T-cell (primary cell): ENCODE results near the gene IL13. TPM values are rescaled to one million over a fixed set of nuclear protein-coding genes. Genes with fewer than 3 reads are reported as not detected.

Source experiments
- ATAC-seq, 4 experiments: fragments of 200-7000 bp in 3 of 4; fragments of 150-1000 bp in 1 of 4; cut with Tn5 transposase; replicated peaks in 1 of 4; 1 replicate in 3 of 4; 2 replicates in 1 of 4; pipeline ENCODE4 v1.10.0; 2021; ENCODE audit warnings: moderate library complexity in 3 of 4, mild to moderate bottlenecking in 2 of 4, moderate number of reproducible peaks in 1 of 4
- CTCF ChIA-PET, 2 donors: fragments of 300-600 bp; sonication (Branson Sonifier 250); formaldehyde crosslinking; loops; one replicate each; lab custom pipeline; 2022; ENCODE audit warnings: antibody characterized with exemption in 2 of 2; lab: Charles Lee
- POLR2A ChIA-PET, 2 donors: fragments of 300-600 bp; sonication (Branson Sonifier 250); formaldehyde crosslinking; loops; one replicate each; lab custom pipeline; 2022; ENCODE audit warnings: antibody characterized with exemption in 2 of 2; lab: Charles Lee
- DNase-seq, 35 experiments: peaks; one replicate each; pipeline versions ENCODE4 v3.0.0 to v3.0.0-alpha.2; 2013 to 2023
- H3K27ac ChIP-seq: one replicate; pipeline ENCODE4 v1.5.1; 2013; ENCODE audit warnings: low read length
- H3K27me3 ChIP-seq, 2 experiments: replicated peaks in 1 of 2; 1 replicate in 1 of 2; 2 replicates in 1 of 2; pipeline versions ENCODE4 v1.6.1 to v1.7.0; 2013; ENCODE audit warnings: low read length in 1 of 2, mixed read lengths in 1 of 2; ENCODE audit not compliant: control insufficient read depth in 2 of 2, insufficient read depth in 2 of 2; ENCODE audit errors: extremely low read depth in 1 of 2
- H3K36me3 ChIP-seq, 2 donors: 1 replicate in 1 of 2; 2 replicates in 1 of 2; pipeline versions ENCODE4 v1.6.1 to v1.7.0; 2013; ENCODE audit warnings: low read length in 1 of 2; ENCODE audit not compliant: control insufficient read depth in 2 of 2, insufficient read depth in 1 of 2; ENCODE audit errors: extremely low read depth in 1 of 2
- H3K4me1 ChIP-seq, 2 experiments: 1 replicate in 1 of 2; 2 replicates in 1 of 2; pipeline versions ENCODE4 v1.6.1 to v1.7.0; 2013; ENCODE audit warnings: low read length in 2 of 2, mixed read lengths in 1 of 2; ENCODE audit not compliant: insufficient read depth in 2 of 2, control insufficient read depth in 1 of 2; ENCODE audit errors: extremely low read depth in 1 of 2
- H3K4me3 ChIP-seq, 2 donors: 1 replicate in 1 of 2; 2 replicates in 1 of 2; pipeline versions ENCODE4 v1.5.1 to v1.7.0; 2013; ENCODE audit warnings: mild to moderate bottlenecking in 2 of 2, low read length in 1 of 2, moderate library complexity in 1 of 2; ENCODE audit not compliant: control insufficient read depth in 1 of 2; ENCODE audit errors: extremely low read depth in 1 of 2
- H3K9me3 ChIP-seq: 2 replicates; pipeline ENCODE4 v1.7.0; 2013
- H3K27ac Mint-ChIP-seq, 2 donors: one replicate each; pipeline ENCODE4 v1.8.0; 2020 to 2021; ENCODE audit warnings: mild to moderate bottlenecking in 2 of 2, mixed read lengths in 2 of 2
- H3K27me3 Mint-ChIP-seq, 2 donors: one replicate each; pipeline ENCODE4 v1.8.0; 2021 to 2022; ENCODE audit warnings: mixed read lengths in 2 of 2
- H3K36me3 Mint-ChIP-seq: one replicate; pipeline ENCODE4 v1.8.0; 2021; ENCODE audit warnings: mixed read lengths
- H3K4me1 Mint-ChIP-seq, 3 donors: one replicate each; pipeline ENCODE4 v1.8.0; 2020 to 2022; ENCODE audit warnings: mixed read lengths in 3 of 3, mild to moderate bottlenecking in 1 of 3
- H3K4me3 Mint-ChIP-seq, 3 donors: one replicate each; pipeline ENCODE4 v1.8.0; 2020 to 2022; ENCODE audit warnings: mild to moderate bottlenecking in 3 of 3, mixed read lengths in 3 of 3, moderate library complexity in 3 of 3
- H3K9me3 Mint-ChIP-seq, 3 donors: one replicate each; pipeline ENCODE4 v1.8.0; 2020 to 2022; ENCODE audit warnings: mixed read lengths in 3 of 3
- WGBS: methylation state at CpG from one replicate; pipeline ENCODE4 v1.1.5; 2013; ENCODE audit warnings: missing lambda C conversion rate; ENCODE audit not compliant: insufficient coverage; 5-methylcytosine and 5-hydroxymethylcytosine counted together
- total RNA-seq, 35 experiments: library from RNA in 6 of 35; stranded (reverse) in 6 of 35; fragments of 120-200 nt in 1 of 35; gene quantifications; one replicate each; pipeline versions ENCODE4 v1.2.1 to v1.2.4 and lab custom pipeline; 2013 to 2026

IL13 gene
- total RNA-seq, 5 donors from 2014 or later (not counting 1 experiment from before 2014, with no cell fraction given) = 0.30 to 1.9 (median 0.44) TPM

- ATAC-seq = no peak
- 95% methylated on average over 5 of the region's 15 CpGs for WGBS
These were observed 19.9 kb downstream of the IL13 start for GRCh38 chr5:132677682-132678400.

GRCh38 chr5:132678735-132679134, 20.8 kb downstream of the IL13 start:
- ATAC-seq (no peak), DNase-seq (no peak)
- Mint-ChIP-seq H3K4me1 (peaks cover 0 to 19% (median 0%) of the 10 kb centered on the region in 3 donors), H3K27me3 (no peaks in the 10 kb centered on the region), H3K36me3 (no peaks in the 10 kb centered on the region), H3K4me3 (no peak overlapping the region), H3K9me3 (no peaks in the 10 kb centered on the region), H3K27ac (peak overlapping the region in 1 of 2 donors; percentile 5)
- Histone ChIP-seq H3K27ac (no peak overlapping the region), H3K4me1 (peaks cover 0 to 11% of the 10 kb centered on the region in 2 experiments), H3K36me3 (no peaks in the 10 kb centered on the region), H3K27me3 (no peaks in the 10 kb centered on the region), H3K9me3 (no peaks in the 10 kb centered on the region), H3K4me3 (no peak overlapping the region)
- POLR2A ChIA-PET = no interaction called here
- CTCF ChIA-PET = no interaction called here
- 100% methylated on average over 1 of the region's 1 CpG for WGBS

More at GRCh38 chr5:132677682-132678400, 19.9 kb downstream of the IL13 start:
- Histone ChIP-seq H3K27ac (no peak overlapping the region), H3K36me3 (no peaks in the 10 kb centered on the region), H3K27me3 (no peaks in the 10 kb centered on the region), H3K4me3 (no peak overlapping the region), H3K4me1 (peaks cover 0 to 11% of the 10 kb centered on the region in 2 experiments), H3K9me3 (no peaks in the 10 kb centered on the region)
- Mint-ChIP-seq H3K27me3 (no peaks in the 10 kb centered on the region), H3K9me3 (no peaks in the 10 kb centered on the region), H3K4me1 (peaks cover 0 to 22% (median 0%) of the 10 kb centered on the region in 3 donors), H3K27ac (no peak overlapping the region), H3K4me3 (no peak overlapping the region), H3K36me3 (no peaks in the 10 kb centered on the region)
- ChIA-PET POLR2A (no interaction called here), CTCF (no interaction called here)
- DNase-seq = no peak

- POLR2A ChIA-PET = no interaction called here
- WGBS = 100% methylated on average over 5 of the region's 7 CpGs
- no peaks in the 10 kb centered on the region for H3K27me3 Mint-ChIP-seq
- no peak overlapping the region for H3K27ac Mint-ChIP-seq
- CTCF ChIA-PET = no interaction called here
- no peaks in the 10 kb centered on the region for H3K9me3 ChIP-seq
- H3K4me1 Mint-ChIP-seq = peaks cover 0 to 15% (median 0%) of the 10 kb centered on the region in 3 donors
- no peak overlapping the region for H3K4me3 ChIP-seq
- no peaks in the 10 kb centered on the region for H3K9me3 Mint-ChIP-seq
- no peaks in the 10 kb centered on the region for H3K36me3 ChIP-seq
- DNase-seq (no peak), ATAC-seq (no peak)
- no peaks in the 10 kb centered on the region for H3K36me3 Mint-ChIP-seq
- no peaks in the 10 kb centered on the region for H3K27me3 ChIP-seq
- no peak overlapping the region for H3K4me3 Mint-ChIP-seq
- H3K4me1 ChIP-seq = peaks cover 0 to 9% of the 10 kb centered on the region in 2 experiments
- H3K27ac ChIP-seq = no peak overlapping the region
These were observed 21.2 kb downstream of the IL13 start for GRCh38 chr5:132679166-132679565.

GRCh38 chr5:132679717-132680380, 21.9 kb downstream of the IL13 start:
- Histone ChIP-seq H3K9me3 (no peaks in the 10 kb centered on the region), H3K4me1 (peaks cover 0 to 8% of the 10 kb centered on the region in 2 experiments), H3K4me3 (no peak overlapping the region), H3K27ac (no peak overlapping the region), H3K27me3 (no peaks in the 10 kb centered on the region), H3K36me3 (no peaks in the 10 kb centered on the region)
- Mint-ChIP-seq H3K27ac (no peak overlapping the region), H3K9me3 (no peaks in the 10 kb centered on the region), H3K36me3 (no peaks in the 10 kb centered on the region), H3K4me3 (no peak overlapping the region), H3K27me3 (no peaks in the 10 kb centered on the region), H3K4me1 (peaks cover 0 to 12% (median under 1%) of the 10 kb centered on the region in 3 donors)
- ChIA-PET POLR2A (no interaction called here), CTCF (no interaction called here)
- no peak for DNase-seq
- 97% methylated on average over 12 of the region's 15 CpGs for WGBS
- ATAC-seq = no peak

- Mint-ChIP-seq H3K4me3 (no peak overlapping the region), H3K27ac (no peak overlapping the region), H3K4me1 (peaks cover 3 to 10% (median 5%) of the 10 kb centered on the region in 3 donors), H3K36me3 (no peaks in the 10 kb centered on the region), H3K9me3 (no peaks in the 10 kb centered on the region), H3K27me3 (no peaks in the 10 kb centered on the region)
- CTCF ChIA-PET = no interaction called here
- Histone ChIP-seq H3K36me3 (no peaks in the 10 kb centered on the region), H3K9me3 (no peaks in the 10 kb centered on the region), H3K27ac (no peak overlapping the region), H3K27me3 (no peaks in the 10 kb centered on the region), H3K4me1 (peaks cover 0 to 1% of the 10 kb centered on the region in 2 experiments), H3K4me3 (no peak overlapping the region)
- WGBS = 96% methylated on average over 8 of the region's 8 CpGs
- ATAC-seq = no peak
- DNase-seq = no peak
- POLR2A ChIA-PET = no interaction called here
These were observed 23.0 kb downstream of the IL13 start for GRCh38 chr5:132680780-132681475.

GRCh38 chr5:132681476-132681831, 23.5 kb downstream of the IL13 start:
- Mint-ChIP-seq H3K27ac (no peak overlapping the region), H3K9me3 (no peaks in the 10 kb centered on the region), H3K4me1 (peaks cover 3 to 8% (median 5%) of the 10 kb centered on the region in 3 donors), H3K27me3 (no peaks in the 10 kb centered on the region), H3K4me3 (no peak overlapping the region), H3K36me3 (no peaks in the 10 kb centered on the region)
- CTCF ChIA-PET = no interaction called here
- no peak overlapping the region for H3K27ac ChIP-seq
- no peaks in the 10 kb centered on the region for H3K4me1 ChIP-seq
- WGBS = 100% methylated on average over 1 of the region's 2 CpGs
- POLR2A ChIA-PET = no interaction called here
- H3K4me3 ChIP-seq = no peak overlapping the region
- ATAC-seq (no peak), DNase-seq (no peak)
- H3K9me3 ChIP-seq = no peaks in the 10 kb centered on the region
- no peaks in the 10 kb centered on the region for H3K27me3 ChIP-seq
- no peaks in the 10 kb centered on the region for H3K36me3 ChIP-seq
